NCI-H526 (cell line): Measurements from ENCODE around the gene C2.
"Not testable (repeated sequence)": the region's sequence is repeated elsewhere in the genome, so short reads cannot be mapped to it uniquely, and the experiment has no call there.

Source experiments
- DNase-seq, 2 experiments: peaks; one replicate each; lab custom pipeline; 2025; lab: John Stamatoyannopoulos, UW

Gene C2

DNA sequence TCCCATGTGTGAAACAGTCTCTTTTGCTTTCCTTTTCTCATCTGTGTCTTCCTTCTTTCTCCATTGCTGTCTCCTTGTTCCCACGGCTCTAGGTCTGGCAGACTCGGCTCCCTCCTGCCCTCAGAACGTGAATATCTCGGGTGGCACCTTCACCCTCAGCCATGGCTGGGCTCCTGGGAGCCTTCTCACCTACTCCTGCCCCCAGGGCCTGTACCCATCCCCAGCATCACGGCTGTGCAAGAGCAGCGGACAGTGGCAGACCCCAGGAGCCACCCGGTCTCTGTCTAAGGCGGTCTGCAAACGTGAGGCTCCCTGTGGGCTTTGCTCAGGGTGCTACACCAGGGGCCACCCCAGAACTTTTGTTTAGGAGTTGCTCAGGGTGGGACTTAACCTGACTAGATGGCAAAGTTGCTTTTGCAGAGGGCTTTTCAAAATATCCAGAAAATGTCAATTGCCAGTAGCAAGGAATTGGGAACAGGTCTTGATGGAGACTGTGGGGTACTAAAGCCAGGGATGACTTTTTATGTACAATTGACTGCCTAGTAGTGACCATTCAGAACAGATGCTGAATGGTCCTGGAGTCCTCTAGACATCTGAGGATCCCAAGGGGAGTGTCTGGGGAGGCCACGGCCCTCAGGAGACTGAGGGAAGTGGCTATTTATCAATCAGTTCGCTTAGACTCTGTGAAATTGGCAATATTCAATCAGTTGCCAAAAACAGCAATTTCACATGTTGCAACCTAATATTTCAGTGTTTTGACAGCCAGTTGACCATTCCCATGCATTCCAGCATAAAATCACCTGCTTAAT, 550 bp downstream of the C2 start:
- DNase-seq, result no peak

DNA sequence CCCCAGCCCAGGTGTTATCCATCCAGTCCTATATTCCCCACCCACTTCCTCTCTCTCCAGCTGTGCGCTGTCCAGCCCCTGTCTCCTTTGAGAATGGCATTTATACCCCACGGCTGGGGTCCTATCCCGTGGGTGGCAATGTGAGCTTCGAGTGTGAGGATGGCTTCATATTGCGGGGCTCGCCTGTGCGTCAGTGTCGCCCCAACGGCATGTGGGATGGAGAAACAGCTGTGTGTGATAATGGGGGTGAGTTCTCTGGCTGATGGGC, 1.1 kb downstream of the C2 start:
- DNase-seq, result no peak

DNA sequence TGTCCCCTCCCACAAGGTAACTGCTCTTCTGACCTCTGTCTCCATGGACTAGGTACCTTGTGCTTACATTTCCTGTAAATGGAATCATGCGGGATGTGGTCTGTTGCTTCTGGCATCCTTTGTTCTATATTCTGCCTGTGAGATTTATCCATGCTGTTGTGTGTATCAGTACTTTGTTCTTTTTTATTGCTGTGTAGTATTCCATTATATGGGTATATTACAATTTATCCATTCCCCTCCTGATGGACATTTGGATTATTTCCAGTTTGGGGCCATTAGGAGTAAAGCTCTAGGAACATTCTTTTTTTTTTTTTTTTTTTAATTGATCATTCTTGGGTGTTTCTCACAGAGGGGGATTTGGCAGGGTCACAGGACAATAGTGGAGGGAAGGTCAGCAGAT, 3.4 kb downstream of the C2 start:
- DNase-seq, result no peak

DNA sequence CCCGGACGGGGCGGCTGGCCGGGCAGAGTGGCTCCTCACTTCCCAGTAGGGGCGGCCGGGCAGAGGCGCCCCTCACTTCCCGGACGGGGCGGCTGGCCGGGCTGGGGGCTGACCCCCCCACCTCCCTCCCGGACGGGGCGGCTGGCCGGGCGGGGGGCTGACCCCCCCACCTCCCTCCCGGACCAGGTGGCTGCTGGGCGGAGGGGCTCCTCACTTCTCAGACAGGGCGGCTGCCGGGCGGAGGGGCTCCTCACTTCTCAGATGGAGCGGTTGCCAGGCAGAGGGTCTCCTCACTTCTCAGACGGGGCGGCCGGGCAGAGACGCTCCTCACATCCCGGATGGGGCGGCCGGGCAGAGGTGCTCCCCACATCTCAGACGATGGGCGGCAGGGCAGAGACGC, 4.6 kb downstream of the C2 start:
- not testable (repeated sequence) for DNase-seq

DNA sequence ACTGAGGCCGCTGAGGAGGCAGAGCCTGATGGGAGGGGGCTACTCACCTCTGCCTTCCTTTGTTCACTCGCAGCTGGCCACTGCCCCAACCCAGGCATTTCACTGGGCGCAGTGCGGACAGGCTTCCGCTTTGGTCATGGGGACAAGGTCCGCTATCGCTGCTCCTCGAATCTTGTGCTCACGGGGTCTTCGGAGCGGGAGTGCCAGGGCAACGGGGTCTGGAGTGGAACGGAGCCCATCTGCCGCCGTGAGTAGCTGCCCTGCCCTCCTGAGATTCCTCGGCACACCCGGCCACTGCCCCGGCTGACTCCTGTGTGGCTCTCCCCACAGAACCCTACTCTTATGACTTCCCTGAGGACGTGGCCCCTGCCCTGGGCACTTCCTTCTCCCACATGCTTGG, 6.0 kb downstream of the C2 start:
- DNase-seq, result no peak

DNA sequence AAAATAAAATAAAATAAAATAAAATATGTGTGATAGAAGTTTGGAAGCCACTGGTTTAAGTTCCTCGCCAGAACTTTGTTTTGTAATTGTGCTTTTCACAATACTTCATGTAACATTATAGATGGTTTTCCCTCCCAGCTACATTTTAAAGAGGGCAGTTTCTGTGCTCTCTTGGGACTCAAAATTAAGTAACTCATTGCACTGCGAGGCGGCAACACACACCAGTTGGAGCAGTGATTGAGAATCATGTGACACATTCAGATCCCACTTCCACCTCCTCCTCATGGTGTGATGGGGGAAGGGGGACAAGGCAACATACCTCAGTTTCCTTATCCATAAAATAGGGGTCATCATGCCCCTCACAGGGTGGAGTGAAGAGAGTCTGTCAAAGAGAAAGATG, 7.5 kb downstream of the C2 start:
- no peak for DNase-seq

DNA sequence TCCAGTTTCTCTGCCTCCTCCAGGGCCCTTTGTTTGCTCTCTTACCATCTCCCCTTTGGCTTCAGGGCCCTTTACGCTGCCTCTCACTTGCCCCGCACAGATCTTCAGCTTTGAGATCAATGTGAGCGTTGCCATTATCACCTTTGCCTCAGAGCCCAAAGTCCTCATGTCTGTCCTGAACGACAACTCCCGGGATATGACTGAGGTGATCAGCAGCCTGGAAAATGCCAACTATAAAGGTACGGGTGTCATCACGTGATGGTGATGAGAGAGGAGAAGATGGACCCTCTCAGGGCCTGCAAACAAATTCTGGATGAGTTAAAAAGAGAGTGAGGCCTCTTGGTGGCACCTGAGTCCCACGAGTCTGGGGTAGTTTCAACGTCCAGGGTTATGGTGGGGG, 8.3 kb downstream of the C2 start:
- no peak for DNase-seq

DNA sequence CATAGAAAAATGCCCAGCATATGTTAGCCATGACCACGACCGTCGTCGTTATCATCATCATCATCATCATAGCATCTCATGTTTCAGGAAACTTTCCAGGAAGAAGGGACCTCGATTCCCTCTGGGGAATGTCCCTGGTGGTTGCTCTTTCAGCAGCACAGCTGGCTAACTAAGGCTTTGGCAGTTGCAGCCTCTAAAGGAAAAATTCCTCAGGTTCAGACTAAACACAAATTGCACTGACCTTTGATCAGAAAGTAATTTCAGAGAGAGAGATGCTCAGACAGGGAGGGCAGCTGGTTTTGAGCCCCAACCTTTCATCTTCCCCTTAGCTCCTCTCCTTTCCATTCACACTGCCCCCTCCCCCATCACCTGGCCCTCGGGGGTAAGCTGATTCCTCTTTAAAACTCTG, 12.7 kb downstream of the C2 start:
- peak; percentile 26 to 50 for DNase-seq

DNA sequence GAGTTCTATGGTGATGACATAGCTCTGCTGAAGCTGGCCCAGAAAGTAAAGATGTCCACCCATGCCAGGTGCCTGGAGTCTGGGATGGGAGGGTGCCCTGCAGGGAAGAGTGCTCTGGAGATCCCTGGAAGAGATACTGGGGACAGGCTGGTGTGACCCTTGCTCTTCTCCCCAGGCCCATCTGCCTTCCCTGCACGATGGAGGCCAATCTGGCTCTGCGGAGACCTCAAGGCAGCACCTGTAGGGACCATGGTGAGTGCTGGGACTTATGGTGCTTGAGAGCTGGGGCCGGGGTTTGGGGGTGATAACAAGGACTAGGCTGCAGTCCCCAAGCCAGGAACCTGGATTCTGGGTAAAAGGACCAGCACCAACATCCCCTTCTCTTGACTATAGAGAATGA, 16.2 kb downstream of the C2 start:
- DNase-seq, result no peak

DNA sequence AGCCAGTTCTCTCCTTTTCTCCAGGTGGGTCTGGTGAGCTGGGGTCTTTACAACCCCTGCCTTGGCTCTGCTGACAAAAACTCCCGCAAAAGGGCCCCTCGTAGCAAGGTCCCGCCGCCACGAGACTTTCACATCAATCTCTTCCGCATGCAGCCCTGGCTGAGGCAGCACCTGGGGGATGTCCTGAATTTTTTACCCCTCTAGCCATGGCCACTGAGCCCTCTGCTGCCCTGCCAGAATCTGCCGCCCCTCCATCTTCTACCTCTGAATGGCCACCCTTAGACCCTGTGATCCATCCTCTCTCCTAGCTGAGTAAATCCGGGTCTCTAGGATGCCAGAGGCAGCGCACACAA, 17.6 kb downstream of the C2 start:
- DNase-seq, result no peak

DNA sequence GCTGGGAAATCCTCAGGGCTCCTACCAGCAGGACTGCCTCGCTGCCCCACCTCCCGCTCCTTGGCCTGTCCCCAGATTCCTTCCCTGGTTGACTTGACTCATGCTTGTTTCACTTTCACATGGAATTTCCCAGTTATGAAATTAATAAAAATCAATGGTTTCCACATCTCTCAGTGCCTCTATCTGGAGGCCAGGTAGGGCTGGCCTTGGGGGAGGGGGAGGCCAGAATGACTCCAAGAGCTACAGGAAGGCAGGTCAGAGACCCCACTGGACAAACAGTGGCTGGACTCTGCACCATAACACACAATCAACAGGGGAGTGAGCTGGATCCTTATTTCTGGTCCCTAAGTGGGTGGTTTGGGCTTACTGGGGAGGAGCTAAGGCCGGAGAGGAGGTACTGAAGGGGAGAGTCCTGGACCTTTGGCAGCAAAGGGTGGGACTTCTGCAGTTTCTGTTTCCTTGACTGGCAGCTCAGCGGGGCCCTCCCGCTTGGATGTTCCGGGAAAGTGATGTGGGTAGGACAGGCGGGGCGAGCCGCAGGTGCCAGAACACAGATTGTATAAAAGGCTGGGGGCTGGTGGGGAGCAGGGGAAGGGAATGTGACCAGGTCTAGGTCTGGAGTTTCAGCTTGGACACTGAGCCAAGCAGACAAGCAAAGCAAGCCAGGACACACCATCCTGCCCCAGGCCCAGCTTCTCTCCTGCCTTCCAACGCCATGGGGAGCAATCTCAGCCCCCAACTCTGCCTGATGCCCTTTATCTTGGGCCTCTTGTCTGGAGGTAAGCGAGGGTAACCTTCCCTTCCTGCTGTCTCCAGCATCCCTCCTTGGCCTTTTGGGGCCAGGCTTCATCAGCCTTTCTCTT, 18.2 kb downstream of the C2 start, which contains the start of gene CFB:
Gene CFB, plus strand, starts transcription at position 589 of the 863 bp plus-strand sequence. Its CDS starts 127 bp downstream, at position 716.
- no peak for DNase-seq

DNA sequence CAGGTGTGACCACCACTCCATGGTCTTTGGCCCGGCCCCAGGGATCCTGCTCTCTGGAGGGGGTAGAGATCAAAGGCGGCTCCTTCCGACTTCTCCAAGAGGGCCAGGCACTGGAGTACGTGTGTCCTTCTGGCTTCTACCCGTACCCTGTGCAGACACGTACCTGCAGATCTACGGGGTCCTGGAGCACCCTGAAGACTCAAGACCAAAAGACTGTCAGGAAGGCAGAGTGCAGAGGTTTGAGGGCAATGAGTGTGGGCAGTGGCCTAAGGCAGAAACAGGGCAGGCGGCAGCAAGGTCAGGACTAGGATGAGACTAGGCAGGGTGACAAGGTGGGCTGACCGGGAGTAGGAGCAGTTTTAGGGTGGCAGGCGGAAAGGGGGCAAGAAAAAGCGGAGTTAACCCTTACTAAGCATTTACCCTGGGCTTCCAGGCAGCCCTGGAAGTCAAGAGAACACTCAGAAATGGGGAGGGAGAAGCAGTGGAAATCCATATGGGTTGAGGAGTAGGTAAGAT, 18.9 kb downstream of the C2 start:
- no peak for DNase-seq

DNA sequence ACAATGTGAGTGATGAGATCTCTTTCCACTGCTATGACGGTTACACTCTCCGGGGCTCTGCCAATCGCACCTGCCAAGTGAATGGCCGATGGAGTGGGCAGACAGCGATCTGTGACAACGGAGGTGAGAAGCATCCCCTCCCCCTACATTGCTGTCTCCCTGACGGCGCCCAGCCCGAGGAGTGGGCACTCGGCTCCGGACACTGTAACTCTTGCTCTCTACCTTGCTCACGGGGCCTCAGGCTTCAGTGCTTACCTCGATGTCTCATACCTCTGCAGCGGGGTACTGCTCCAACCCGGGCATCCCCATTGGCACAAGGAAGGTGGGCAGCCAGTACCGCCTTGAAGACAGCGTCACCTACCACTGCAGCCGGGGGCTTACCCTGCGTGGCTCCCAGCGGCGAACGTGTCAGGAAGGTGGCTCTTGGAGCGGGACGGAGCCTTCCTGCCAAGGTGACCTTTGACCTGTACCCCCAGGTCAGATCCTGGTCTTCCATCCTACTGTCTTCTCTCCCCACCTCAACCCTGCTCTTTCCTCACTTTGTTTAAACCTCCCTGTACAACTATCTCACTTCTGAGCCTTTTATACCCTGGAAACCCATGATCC, 19.7 kb downstream of the C2 start:
- no peak for DNase-seq

DNA sequence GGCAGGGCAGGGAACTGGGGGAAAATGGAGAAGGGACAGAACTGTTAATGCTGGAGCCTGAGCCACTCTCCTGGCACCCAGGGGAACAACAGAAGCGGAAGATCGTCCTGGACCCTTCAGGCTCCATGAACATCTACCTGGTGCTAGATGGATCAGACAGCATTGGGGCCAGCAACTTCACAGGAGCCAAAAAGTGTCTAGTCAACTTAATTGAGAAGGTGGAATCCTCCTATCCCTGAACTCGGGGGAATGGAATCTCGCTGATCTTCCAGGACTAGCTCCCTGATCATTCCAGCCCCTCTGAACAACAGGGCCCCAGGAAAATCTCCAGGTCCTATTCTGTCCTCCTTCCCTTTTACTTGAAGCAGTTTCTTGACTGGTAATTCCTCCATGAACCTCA, 20.3 kb downstream of the C2 start:
- no peak for DNase-seq

DNA sequence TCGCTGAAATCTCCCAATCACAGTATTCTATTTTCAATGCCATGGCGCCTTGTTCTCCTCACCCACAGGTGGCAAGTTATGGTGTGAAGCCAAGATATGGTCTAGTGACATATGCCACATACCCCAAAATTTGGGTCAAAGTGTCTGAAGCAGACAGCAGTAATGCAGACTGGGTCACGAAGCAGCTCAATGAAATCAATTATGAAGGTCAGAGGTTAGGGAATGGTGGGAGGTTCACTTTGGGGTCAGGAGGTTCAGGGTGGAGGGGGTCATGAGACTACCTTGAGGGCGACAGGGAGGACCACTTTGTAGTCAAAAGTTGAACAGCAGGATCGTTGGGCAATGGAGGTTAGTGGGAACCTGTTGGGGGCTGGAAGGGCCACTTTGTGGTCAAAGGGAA, 20.8 kb downstream of the C2 start:
- DNase-seq, result no peak

DNA sequence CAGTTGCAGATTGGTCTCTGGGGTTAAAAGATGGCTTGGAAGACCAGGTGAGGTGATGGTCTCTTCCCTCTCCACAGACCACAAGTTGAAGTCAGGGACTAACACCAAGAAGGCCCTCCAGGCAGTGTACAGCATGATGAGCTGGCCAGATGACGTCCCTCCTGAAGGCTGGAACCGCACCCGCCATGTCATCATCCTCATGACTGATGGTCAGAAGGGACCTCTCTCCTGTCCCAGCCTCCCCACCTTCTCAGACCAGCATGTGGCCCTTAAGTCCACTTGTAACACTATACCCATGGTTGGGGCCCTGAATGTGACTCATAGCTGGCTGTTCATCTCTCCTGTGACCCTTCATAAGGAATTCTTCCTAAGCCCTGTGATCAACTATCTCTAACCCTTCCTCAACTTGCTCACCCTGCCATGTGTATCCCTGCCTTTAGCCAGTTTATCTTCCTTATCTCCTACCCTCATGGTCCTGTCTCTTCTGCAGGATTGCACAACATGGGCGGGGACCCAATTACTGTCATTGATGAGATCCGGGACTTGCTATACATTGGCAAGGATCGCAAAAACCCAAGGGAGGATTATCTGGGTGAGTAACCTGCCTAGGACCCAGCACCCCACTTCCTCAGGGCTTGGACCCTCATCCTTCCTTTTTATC, 21.4 kb downstream of the C2 start:
- DNase-seq, result no peak

DNA sequence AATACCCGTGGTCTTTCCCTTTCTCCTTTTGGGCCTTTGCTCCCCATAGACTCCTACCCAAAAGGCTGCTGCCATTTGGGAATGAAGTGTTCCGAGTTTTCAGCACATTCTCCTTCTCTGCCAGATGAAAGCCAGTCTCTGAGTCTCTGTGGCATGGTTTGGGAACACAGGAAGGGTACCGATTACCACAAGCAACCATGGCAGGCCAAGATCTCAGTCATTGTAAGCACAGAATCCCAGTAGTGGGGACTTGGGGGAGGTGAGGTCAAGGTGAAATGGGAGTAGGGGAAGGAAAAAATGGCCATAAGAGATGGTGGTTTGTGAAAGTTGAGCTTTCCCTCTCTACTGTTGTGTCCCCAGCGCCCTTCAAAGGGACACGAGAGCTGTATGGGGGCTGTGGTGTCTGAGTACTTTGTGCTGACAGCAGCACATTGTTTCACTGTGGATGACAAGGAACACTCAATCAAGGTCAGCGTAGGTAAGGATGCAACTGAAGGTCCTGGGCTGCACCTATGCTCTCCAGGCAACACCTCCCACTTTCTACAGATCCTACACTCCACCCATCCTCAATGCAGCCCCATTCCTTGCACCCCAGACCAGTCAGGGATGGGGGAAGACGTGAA, 22.5 kb downstream of the C2 start:
- DNase-seq, result no peak

DNA sequence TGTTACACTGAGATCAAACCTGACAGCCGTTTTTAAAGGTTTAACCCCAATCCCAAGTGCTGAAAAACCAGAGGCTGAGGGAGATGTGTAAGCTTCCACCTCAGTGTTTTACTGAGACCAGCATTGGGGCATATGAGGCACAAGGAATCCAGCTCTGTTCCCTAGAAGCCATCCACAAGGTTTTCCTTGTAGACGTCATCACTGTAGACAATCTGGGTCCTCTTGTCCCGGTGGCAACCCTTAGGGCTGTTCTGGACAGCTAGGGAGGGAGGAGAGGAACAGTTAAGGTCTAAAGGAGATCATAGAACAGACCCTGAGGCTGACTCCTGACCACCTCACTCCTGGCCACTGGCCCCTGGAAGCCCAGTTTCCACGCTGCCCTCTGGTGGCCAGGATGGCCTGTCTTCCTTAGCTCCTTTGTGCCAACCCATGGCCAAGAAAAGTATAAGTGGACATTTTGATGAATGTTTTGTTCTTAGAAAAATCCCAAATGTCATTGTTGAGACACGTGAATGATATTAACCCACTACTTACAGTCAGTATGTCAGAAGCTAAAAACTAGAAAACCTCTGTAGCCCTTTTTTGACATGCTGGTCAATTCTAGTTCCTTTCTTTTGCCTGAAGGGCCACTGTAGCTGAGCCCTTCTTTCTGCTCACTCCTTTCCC, 24.8 kb downstream of the C2 start:
- DNase-seq, result peak in 1 of 2 experiments; percentile 38

DNA sequence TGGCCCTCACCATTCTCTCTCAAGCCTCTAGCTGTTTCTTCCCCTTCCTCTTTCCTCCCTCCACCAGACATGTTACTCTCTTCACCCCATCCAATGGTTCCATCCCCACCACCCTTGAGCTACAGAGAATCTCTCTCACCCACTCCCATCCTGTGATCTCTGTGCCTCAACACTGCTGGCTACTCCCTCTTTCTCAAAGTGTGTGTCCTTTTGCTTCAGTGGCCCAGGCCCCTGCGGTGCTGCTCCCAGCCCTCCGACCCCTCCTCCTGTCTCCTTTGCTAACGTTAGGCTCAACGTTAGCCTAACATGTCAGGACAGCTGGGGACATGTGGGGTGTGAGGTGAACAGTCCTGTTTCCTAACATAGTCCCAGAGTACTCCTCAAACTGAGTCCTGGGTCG, 25.4 kb downstream of the C2 start:
- DNase-seq, result no peak

DNA sequence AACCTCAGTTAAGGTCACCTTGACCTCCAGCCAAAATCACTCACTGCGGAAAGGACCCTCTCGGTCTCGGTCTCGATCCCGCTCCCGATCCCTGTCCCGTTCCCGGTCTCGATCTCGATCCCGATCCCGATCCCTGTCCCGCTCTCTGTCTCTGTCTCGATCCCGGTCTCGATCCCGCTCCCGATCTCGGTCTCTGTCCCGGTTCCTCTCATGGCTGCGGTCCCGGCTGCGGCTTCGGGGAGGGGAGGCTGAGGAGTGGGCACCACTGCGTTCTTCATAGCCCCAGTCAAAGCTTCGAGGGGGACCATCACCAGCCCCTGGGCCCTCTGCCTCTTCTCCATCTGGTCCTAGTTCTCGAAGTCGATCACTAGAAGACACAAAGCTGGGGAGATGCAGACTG, 27.0 kb downstream of the C2 start:
- no peak for DNase-seq

DNA sequence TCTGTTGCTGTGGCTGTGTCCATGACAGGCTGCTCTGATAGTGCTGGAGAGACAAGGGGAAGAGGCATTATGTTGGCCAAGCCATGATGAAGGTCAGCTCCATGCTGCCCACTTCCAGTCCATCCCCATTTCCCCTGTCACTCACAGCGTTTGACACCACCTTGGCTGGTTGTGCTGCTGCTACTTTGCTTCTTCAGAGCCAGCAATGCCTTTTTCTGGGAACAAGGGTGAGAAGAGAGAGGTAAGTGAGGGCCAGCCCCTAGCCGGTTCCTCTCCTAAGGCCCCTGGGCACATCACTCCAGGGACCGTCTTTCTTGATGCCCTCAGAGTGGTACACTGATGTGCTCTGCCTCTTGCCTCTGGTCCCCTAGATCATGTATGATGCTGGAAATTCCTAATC, 29.3 kb downstream of the C2 start:
- no peak for DNase-seq

DNA sequence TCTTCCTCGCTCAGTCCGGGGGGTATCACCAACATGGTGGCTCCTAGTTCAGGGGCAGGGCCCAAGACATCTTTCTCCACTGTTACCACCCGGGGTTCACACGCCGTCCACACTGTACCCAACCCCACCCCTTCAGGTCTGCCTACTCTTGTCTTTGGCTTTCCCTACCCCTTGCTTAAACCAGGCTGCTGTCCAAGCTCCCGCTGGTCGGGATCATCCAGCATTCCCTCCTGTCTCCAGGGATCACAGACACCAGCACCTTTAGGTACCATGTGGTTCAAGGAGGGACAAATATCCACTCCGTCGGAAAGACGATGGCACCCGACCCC, 30.9 kb downstream of the C2 start:
- no peak for DNase-seq
